ENCODE measurements around the gene KCNJ2.
A peak's percentile ranks its signal among the peaks of the same experiment; 100 is the strongest.

Gene KCNJ2

GRCh38 chr17:70157151-70157550, 12.2 kb upstream of the KCNJ2 start:
- in situ Hi-C loops (cut with MboI; ENCODE audit: low pct_unique_long_range_greater_than_20kb, low sequenced_read_pairs), result no loop called here
- DNase-seq, result no peak

GRCh38 chr17:70158180-70158579, 11.2 kb upstream of the KCNJ2 start:
- in situ Hi-C loops (cut with MboI; ENCODE audit: low pct_unique_long_range_greater_than_20kb, low sequenced_read_pairs), result no loop called here
- no peak for DNase-seq

- DNase-seq, result no peak
- in situ Hi-C loops (cut with MboI; ENCODE audit: low pct_unique_long_range_greater_than_20kb, low sequenced_read_pairs), result no loop called here
Measured at GRCh38 chr17:70158591-70158990, 10.7 kb upstream of the KCNJ2 start.

DNA sequence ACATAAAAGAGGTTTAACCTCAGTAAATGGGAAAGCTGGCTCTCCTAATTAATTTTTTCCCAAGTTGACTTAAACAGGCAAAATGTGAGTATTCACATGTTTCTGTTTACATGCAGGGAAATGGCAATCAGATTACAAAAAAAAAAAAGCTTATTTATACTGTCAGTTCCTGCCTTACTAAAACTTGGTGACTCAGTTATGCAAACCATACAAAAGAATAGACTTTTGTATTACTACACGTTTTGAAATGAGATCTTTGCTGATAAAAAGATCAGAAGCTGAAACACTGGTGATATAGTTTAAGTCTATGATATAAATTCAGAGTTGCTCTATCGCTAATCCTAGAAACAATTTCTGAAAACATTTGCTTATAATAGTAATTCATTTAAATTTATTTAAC, 9.4 kb upstream of the KCNJ2 start:
- in situ Hi-C loops (cut with MboI; ENCODE audit: low pct_unique_long_range_greater_than_20kb, low sequenced_read_pairs), result no loop called here
- DNase-seq, result no peak

- in situ Hi-C loops (cut with MboI; ENCODE audit: low pct_unique_long_range_greater_than_20kb, low sequenced_read_pairs), result no loop called here
- no peak for DNase-seq
Measured at GRCh38 chr17:70161519-70161918, 7.8 kb upstream of the KCNJ2 start.

GRCh38 chr17:70165383-70165782, 3.9 kb upstream of the KCNJ2 start:
- no peak for DNase-seq
- in situ Hi-C loops (cut with MboI; ENCODE audit: low pct_unique_long_range_greater_than_20kb, low sequenced_read_pairs), result no loop called here

DNA sequence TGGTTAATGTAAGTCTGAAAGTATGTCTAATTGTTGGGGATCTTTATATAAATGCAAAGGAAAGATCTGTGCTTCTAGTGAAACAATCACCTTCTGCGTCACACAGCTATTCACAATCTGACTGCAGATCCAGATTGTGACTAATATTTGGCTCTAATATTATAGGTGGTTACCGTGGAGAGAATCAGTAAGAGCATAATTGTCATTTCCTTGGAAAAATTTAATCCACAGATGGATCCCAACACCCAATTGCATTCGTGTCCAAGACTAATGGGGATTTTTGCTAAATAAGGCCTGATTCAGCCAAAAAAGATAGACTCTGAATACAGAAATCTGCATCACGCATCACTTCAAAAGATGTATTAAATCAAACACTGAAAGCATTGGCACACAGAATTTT, 2.7 kb upstream of the KCNJ2 start:
- in situ Hi-C loops (cut with MboI; ENCODE audit: low pct_unique_long_range_greater_than_20kb, low sequenced_read_pairs), result no loop called here
- no peak for DNase-seq

DNA sequence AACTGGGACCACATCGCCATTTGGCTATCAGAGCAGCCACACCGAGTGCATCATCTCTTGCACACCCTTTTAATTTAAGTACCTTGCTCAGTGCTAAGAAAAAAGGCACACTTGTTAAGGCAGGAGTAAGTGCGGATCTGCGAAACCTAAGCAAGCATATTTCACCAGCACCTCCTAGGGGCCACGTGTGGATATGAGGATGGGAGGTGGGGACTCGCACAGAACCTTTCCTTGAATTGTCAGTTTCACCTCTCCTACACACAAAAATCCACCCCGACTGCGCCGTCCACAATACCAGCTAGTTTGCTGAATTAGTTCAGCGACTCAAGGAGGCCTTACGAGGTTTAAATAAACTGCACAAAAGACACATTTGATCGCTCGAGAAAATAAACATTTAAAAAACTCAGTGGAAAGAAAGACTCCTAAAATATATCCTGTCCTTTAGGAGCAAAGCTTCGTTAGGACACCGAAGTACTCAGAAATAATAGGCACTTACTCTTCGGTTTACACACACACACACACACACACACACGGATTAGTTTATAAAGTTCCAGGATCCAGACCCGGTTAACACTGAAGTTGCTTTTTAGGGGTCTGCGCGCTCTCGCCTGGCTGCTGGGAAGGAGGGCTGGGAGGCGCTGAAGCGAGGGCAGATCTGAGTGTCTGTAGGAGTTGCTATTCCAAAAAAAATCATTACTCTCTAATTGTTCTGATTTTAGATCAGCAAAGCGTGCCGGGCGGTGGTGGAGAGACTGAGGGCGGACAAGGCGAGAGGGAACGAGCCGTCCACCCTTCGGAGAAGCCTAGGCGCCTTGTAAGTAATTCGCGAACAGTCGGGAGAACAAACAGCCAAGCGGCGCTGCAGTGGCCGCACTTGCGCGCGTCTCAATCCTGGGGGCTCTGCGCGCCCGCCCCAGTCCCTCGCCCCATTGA, 1.0 kb upstream of the KCNJ2 start:
- in situ Hi-C loops (cut with MboI; ENCODE audit: low pct_unique_long_range_greater_than_20kb, low sequenced_read_pairs), result no loop called here
- peak; percentile 29 for DNase-seq

GRCh38 chr17:70169709-70170597, 621 bp downstream of the KCNJ2 start:
- in situ Hi-C loops (cut with MboI; ENCODE audit: low pct_unique_long_range_greater_than_20kb, low sequenced_read_pairs), result no loop called here

GRCh38 chr17:70171159-70171558, 1.8 kb downstream of the KCNJ2 start:
- in situ Hi-C loops (cut with MboI; ENCODE audit: low pct_unique_long_range_greater_than_20kb, low sequenced_read_pairs), result no loop called here

More at GRCh38 chr17:70169709-70170597, 621 bp downstream of the KCNJ2 start:
- no peak for DNase-seq

GRCh38 chr17:70172449-70172848, 3.1 kb downstream of the KCNJ2 start:
- no peak for DNase-seq
- in situ Hi-C loops (cut with MboI; ENCODE audit: low pct_unique_long_range_greater_than_20kb, low sequenced_read_pairs), result no loop called here

More at GRCh38 chr17:70171159-70171558, 1.8 kb downstream of the KCNJ2 start:
- no peak for DNase-seq

DNA sequence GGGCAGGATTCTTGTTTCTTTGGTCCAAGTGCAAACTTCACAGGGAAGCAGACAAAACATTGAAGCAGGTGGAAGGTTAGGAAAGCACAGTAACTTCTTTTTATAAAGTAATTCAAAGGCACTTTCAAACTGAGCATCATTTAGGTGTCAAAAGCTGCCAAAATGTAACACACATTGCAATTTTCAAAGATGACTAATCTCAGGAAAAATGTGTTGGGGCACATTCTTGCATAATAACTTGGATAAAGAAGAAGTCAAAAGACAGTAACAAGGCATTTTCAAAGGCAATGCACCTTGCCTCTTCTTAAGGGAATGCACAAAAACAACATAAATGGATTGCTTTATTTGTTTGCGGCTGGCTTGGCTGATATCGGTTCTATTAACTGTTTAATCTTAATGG, 3.6 kb downstream of the KCNJ2 start:
- in situ Hi-C loops (cut with MboI; ENCODE audit: low pct_unique_long_range_greater_than_20kb, low sequenced_read_pairs), result no loop called here
- no peak for DNase-seq

DNA sequence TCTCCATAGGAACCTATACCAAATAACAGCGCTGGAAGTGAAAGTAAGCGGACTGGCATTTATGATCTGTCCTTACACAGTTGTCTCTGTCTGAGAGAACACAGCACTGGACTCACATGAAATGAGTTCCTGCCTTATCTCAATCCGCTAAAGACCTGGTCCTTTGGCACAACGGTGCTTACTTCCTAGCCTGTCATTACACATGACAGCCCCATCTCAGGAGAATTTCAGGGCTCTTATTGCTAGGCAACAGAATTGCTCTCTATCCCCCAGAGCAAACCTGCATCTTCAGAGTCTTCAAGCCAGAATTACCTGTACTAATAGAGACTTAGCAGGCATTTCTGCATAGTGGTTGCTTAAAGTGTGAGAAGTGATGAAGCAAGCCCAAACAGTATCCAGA, 4.3 kb downstream of the KCNJ2 start:
- in situ Hi-C loops (cut with MboI; ENCODE audit: low pct_unique_long_range_greater_than_20kb, low sequenced_read_pairs), result no loop called here
- DNase-seq, result no peak

DNA sequence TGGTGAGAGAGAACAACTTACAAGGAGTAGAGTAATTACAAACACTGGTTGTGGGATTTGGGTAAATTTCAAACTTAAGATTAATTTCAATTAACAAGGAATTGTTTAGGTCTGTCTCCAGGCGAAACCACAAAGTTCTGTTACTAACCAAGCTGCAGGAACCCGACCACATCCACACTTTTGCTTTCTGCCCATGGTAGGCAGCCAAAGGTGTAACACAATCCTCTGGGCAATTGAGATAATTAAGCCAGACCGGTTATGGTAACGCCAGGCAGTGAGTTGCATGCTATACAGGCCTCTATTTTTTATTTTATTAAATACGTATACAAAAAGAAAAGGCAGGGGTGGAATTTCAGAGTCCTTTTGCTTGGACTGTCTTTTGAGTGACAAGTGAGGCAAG, 12.0 kb downstream of the KCNJ2 start:
- in situ Hi-C loops (cut with MboI; ENCODE audit: low pct_unique_long_range_greater_than_20kb, low sequenced_read_pairs), result no loop called here

GRCh38 chr17:70181866-70182265, 12.5 kb downstream of the KCNJ2 start:
- no peak for DNase-seq
- in situ Hi-C loops (cut with MboI; ENCODE audit: low pct_unique_long_range_greater_than_20kb, low sequenced_read_pairs), result no loop called here

More for the DNA sequence above, 12.0 kb downstream of the KCNJ2 start:
- no peak for DNase-seq

DNA sequence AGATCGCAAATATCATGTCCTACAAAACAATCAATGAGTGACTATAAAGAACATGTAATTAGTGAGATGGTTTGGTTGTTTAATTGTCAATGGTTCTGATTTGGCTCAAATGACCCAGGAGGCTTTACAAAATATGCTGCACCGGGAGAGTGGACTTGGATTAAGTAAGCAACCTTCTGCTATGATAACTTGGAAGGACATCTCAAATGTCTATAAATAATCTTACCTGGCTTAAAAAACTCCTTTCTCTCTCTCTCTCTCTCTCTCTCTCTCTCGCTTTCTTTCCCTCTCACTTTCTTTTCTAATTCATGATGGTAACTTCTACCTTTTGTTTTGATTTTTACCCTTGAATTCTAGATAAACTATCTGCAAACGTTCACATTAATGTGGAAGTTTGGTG, 14.2 kb downstream of the KCNJ2 start:
- in situ Hi-C loops (cut with MboI; ENCODE audit: low pct_unique_long_range_greater_than_20kb, low sequenced_read_pairs), result no loop called here
- no peak for DNase-seq

DNA sequence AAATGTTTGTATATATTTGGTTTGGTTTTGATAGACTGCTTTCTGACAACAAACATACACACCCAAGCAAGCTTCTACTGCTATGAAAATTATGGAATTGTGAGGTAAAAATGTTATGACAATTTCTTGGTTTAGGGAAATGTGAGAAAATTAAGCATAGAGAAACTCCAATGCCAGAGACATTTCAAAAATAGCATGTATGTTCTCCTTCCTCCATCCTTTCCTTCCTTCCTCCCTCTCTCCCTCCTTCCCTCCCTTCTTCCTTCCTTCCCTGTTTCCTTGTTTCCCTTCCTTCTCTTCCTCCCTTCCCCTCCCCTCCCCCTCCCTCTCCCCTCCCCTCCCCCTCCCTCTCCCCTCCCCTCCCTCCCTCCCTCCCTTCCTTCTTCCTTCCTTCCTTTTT, 14.9 kb downstream of the KCNJ2 start:
- DNase-seq, result no peak
- in situ Hi-C loops (cut with MboI; ENCODE audit: low pct_unique_long_range_greater_than_20kb, low sequenced_read_pairs), result no loop called here

DNA sequence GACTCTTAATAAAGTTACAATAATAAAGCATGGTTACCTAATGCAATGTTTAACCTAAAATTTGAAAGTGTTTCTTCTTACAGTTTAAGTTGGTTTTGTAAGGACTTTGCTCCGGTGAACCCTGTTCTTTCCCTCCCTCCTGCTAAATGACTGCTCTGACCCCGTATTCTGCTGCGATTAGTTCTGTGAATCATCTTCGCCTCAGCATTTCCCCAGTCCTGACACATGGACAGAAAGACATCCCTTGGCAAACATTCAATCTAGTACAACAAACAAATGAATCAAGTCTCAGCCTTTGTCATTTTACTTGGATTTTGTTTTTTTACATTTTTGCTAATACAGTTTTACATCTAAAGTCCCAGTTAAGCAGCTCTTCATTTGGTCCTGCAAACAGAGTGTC, 15.4 kb downstream of the KCNJ2 start:
- in situ Hi-C loops (cut with MboI; ENCODE audit: low pct_unique_long_range_greater_than_20kb, low sequenced_read_pairs), result no loop called here
- no peak for DNase-seq

- no peak for DNase-seq
- in situ Hi-C loops (cut with MboI; ENCODE audit: low pct_unique_long_range_greater_than_20kb, low sequenced_read_pairs), result no loop called here
Measured at GRCh38 chr17:70185285-70185684, 16.0 kb downstream of the KCNJ2 start.

GRCh38 chr17:70187383-70187782, 18.1 kb downstream of the KCNJ2 start:
- in situ Hi-C loops (cut with MboI; ENCODE audit: low pct_unique_long_range_greater_than_20kb, low sequenced_read_pairs), result no loop called here
- no peak for DNase-seq
